HepG2 (cell line): Measurements from ENCODE around the gene VDR. TPM values are rescaled to one million over a fixed set of nuclear protein-coding genes. Genes with fewer than 3 reads are reported as not detected.

Experiments
- ATAC-seq: fragments of 200-7000 bp; cut with Tn5 transposase; 3 replicates; pipeline ENCODE4 v1.9.1; 2020; ENCODE audit warnings: mild to moderate bottlenecking, moderate library complexity
- BruUV-seq: library from RNA; stranded (reverse); fragments of 400-500 nt; replicated peaks from 2 replicates; lab custom pipeline; 2021; lab: Mats Ljungman, UMichigan
- CTCF ChIA-PET: fragments of 300-600 bp; formaldehyde crosslinking; extraction: SDS; loops from one replicate; lab custom pipeline; 2021; ENCODE audit warnings: low total read pairs, inconsistent platforms, low intra/inter-chr PET ratio; lab: Yijun Ruan, JAX
- POLR2A ChIA-PET: fragments of 350-600 bp; sonication (Branson Sonifier 250); formaldehyde crosslinking; loops from one replicate; lab custom pipeline; 2020; ENCODE audit warnings: antibody characterized with exemption, inconsistent platforms; lab: Yijun Ruan, JAX
- DNase-seq: peaks from one replicate; pipeline ENCODE4 v3.0.0-alpha.2; 2015; ENCODE audit warnings: low spot score
- FAIRE-seq: peaks from 3 replicates; lab custom pipeline; 2011; peaks lifted over from hg19 to GRCh38; lab: Jason Lieb, UNC
- H2AFZ ChIP-seq: one replicate; pipeline ENCODE4 v1.6.1; 2011; ENCODE audit warnings: low read length, inconsistent platforms
- H3K27ac ChIP-seq: fragments of 300-600 bp; 3 replicates; pipeline ENCODE4 v1.8.0; 2011; ENCODE audit warnings: mixed run types, mild to moderate bottlenecking, mixed read lengths, low read length, inconsistent platforms; ENCODE audit not compliant: insufficient read depth; ENCODE audit errors: extremely low read length
- H3K27me3 ChIP-seq, 2 experiments: fragments of 200-600 bp in 1 of 2; 2 replicates in 1 of 2; 3 replicates in 1 of 2; pipeline versions ENCODE4 v1.6.0 to v1.8.0; 2011; ENCODE audit warnings: low read length in 2 of 2, mild to moderate bottlenecking in 2 of 2, moderate library complexity in 2 of 2, inconsistent platforms in 1 of 2; ENCODE audit not compliant: insufficient read depth in 2 of 2, control insufficient read depth in 1 of 2
- H3K36me3 ChIP-seq, 2 experiments: fragments of 200-600 bp in 1 of 2; replicated peaks in 1 of 2; 2 replicates in 1 of 2; 3 replicates in 1 of 2; pipeline versions ENCODE4 v1.5.1 to v1.8.0; 2011; ENCODE audit warnings: low read length in 2 of 2, inconsistent platforms in 1 of 2; ENCODE audit not compliant: insufficient read depth in 2 of 2, control insufficient read depth in 1 of 2
- H3K4me1 ChIP-seq: 2 replicates; pipeline ENCODE4 v1.5.1; 2012; ENCODE audit warnings: low read length, inconsistent platforms; ENCODE audit not compliant: insufficient read depth
- H3K4me2 ChIP-seq: 2 replicates; pipeline ENCODE4 v1.6.0; 2011; ENCODE audit warnings: low read depth, low read length, inconsistent platforms
- H3K4me3 ChIP-seq, 3 experiments: fragments of 200-600 bp in 1 of 3; sonication (generic), shearing (Covaris generic) in 1 of 3; replicated peaks in 1 of 3; 2 replicates each; pipeline ENCODE4 v1.5.1; 2011 to 2016; ENCODE audit warnings: low read length in 3 of 3, inconsistent platforms in 2 of 3, low read depth in 2 of 3, mild to moderate bottlenecking in 2 of 3, control low read depth in 1 of 3, mixed read lengths in 1 of 3; ENCODE audit not compliant: insufficient read depth in 1 of 3
- H3K79me2 ChIP-seq: one replicate; pipeline ENCODE4 v1.6.1; 2011; ENCODE audit warnings: low read length, inconsistent platforms; ENCODE audit not compliant: insufficient read depth
- H3K9ac ChIP-seq: 2 replicates; pipeline ENCODE4 v1.6.0; 2011; ENCODE audit warnings: mild to moderate bottlenecking, low read depth, low read length, inconsistent platforms; ENCODE audit not compliant: insufficient read depth
- H3K9me3 ChIP-seq: 2 replicates; pipeline ENCODE4 v1.5.1; 2012; ENCODE audit warnings: mild to moderate bottlenecking, low read length
- H4K20me1 ChIP-seq: 2 replicates; pipeline ENCODE4 v1.6.0; 2011; ENCODE audit warnings: inconsistent platforms, mild to moderate bottlenecking, low read length, moderate library complexity; ENCODE audit not compliant: insufficient read depth
- FOSL2 ChIP-seq: sonication (generic); formaldehyde crosslinking; IDR thresholded peaks from 2 replicates; pipeline ENCODE4 v1.4.0; 2020; ENCODE audit warnings: missing genetic modification reagents
- KMT2B ChIP-seq: IDR thresholded peaks from 2 replicates; pipeline ENCODE4 v1.6.1; 2016; ENCODE audit warnings: missing genetic modification reagents, missing compliant biosample characterization
- ZNF367 ChIP-seq: sonication (generic); formaldehyde crosslinking; IDR thresholded peaks from 2 replicates; pipeline ENCODE4 v1.4.0; 2020; ENCODE audit warnings: missing genetic modification reagents, borderline replicate concordance
- ZNF691 ChIP-seq: sonication (generic); formaldehyde crosslinking; IDR thresholded peaks from 2 replicates; pipeline ENCODE4 v1.4.0; 2020; ENCODE audit warnings: missing genetic modification reagents, low read depth, mild to moderate bottlenecking, borderline replicate concordance
- WGBS: methylation state at CpG from one replicate; pipeline ENCODE4 v1.1.6; 2017; ENCODE audit warnings: low lambda C conversion rate; 5-methylcytosine and 5-hydroxymethylcytosine counted together
- in situ Hi-C: cut with HindIII; loops from 2 replicates; pipeline ENCODE4 v1.10.0; 2017; ENCODE audit warnings: low pct_unique_long_range_greater_than_20kb; ENCODE audit not compliant: extremely low pct_ligation_motif_present
- intact Hi-C: fragments of 100-400 bp; cut with micrococcal nuclease; formaldehyde crosslinking; loops from one replicate; pipeline ENCODE4 v1.10.0; 2022; ENCODE audit not compliant: unreplicated experiment
- polyA plus RNA-seq, 8 experiments: library from polyadenylated mRNA; depleted of rRNA in 3 of 8; stranded (reverse) in 7 of 8; unstranded in 1 of 8; fragments of >200 nt; fragmentation: Illumina TruSeq in 4 of 8; extraction: Trizol in 4 of 8; gene quantifications; 2 replicates each; pipeline versions ENCODE4 v1.2.1 to v1.2.3, GENCODE V29; 2011 to 2016; ENCODE audit warnings: low read depth in 4 of 8, missing spikeins in 1 of 8, mixed read lengths in 1 of 8; ENCODE audit not compliant: insufficient read depth in 1 of 8
- total RNA-seq, 5 experiments: library from RNA; depleted of rRNA; stranded (reverse); fragments of >200 nt; fragmentation: Illumina TruSeq; extraction: Trizol; gene quantifications; 2 replicates each; pipeline ENCODE4 v1.2.3, GENCODE V29; 2016; ENCODE audit warnings: low read depth in 1 of 5
- TF ChIP-seq, protein P1 (sequence below): IDR thresholded peaks from 2 replicates; pipeline ENCODE4 v1.6.1; 2016; ENCODE audit warnings: low read depth, missing genetic modification reagents, missing compliant biosample characterization
- TF ChIP-seq, protein P2 (sequence below): sonication (generic); formaldehyde crosslinking; IDR thresholded peaks from 2 replicates; pipeline ENCODE4 v1.8.0; 2022; ENCODE audit warnings: missing genetic modification reagents, low read depth, mild to moderate bottlenecking, borderline replicate concordance

The VDR gene
- total and polyA plus RNA-seq, 2 of the 13 experiments (the other 11 are each of a cell fraction or from before 2014, with no cell fraction given) = 0.08 to 0.33 TPM

- TF ChIP-seq, protein P1, sequence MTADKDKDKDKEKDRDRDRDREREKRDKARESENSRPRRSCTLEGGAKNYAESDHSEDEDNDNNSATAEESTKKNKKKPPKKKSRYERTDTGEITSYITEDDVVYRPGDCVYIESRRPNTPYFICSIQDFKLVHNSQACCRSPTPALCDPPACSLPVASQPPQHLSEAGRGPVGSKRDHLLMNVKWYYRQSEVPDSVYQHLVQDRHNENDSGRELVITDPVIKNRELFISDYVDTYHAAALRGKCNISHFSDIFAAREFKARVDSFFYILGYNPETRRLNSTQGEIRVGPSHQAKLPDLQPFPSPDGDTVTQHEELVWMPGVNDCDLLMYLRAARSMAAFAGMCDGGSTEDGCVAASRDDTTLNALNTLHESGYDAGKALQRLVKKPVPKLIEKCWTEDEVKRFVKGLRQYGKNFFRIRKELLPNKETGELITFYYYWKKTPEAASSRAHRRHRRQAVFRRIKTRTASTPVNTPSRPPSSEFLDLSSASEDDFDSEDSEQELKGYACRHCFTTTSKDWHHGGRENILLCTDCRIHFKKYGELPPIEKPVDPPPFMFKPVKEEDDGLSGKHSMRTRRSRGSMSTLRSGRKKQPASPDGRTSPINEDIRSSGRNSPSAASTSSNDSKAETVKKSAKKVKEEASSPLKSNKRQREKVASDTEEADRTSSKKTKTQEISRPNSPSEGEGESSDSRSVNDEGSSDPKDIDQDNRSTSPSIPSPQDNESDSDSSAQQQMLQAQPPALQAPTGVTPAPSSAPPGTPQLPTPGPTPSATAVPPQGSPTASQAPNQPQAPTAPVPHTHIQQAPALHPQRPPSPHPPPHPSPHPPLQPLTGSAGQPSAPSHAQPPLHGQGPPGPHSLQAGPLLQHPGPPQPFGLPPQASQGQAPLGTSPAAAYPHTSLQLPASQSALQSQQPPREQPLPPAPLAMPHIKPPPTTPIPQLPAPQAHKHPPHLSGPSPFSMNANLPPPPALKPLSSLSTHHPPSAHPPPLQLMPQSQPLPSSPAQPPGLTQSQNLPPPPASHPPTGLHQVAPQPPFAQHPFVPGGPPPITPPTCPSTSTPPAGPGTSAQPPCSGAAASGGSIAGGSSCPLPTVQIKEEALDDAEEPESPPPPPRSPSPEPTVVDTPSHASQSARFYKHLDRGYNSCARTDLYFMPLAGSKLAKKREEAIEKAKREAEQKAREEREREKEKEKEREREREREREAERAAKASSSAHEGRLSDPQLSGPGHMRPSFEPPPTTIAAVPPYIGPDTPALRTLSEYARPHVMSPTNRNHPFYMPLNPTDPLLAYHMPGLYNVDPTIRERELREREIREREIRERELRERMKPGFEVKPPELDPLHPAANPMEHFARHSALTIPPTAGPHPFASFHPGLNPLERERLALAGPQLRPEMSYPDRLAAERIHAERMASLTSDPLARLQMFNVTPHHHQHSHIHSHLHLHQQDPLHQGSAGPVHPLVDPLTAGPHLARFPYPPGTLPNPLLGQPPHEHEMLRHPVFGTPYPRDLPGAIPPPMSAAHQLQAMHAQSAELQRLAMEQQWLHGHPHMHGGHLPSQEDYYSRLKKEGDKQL (CRISPR knock-in tag) = no peak
- TF ChIP-seq ZNF367 (CRISPR knock-in tag) = no peak
- TF ChIP-seq, protein P2, sequence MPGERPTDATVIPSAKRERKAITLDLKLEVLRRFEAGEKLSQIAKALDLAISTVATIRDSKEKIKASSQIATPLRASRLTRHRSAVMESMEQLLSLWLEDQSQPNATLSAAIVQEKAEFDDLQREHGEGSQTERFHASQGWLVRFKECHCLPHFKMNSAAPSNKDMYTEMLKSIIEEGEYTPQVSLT (CRISPR knock-in tag) = no peak
Measured at GRCh38 chr12:47887529-47887928, 17.3 kb downstream of the VDR start (continued).

DNA sequence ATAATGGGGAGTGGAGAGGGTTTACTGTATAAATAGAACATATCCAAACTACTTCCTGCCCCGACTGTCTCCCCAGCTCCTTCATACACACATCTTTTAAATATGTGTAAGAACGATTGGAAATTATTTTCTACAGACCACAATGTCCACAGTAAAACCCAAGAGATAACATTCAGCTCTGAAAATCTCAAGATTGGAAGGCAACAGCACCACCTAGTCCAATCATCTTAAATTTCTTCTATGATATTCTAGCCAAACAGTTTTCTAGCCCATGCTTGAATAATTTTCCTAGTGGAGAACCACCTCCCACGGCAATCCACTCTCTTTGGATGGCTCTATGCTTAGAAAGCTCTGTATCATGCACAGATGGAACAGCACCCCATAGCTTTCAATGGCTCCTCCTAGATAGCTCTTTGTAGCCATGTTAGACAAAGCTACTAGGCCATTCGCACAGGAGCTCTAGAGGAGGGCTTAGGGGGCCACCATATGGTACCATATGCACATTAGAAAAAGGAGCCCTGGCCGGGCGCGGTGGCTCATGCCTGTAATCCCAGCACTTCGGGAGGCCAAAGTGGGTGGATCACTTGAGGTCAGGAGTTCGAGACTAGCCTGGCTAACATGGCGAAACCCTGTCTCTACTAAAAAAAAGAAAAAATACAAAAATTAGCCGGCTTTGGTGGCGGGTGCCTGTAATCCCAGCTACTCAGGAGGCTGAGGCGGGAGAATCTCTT lies 18.1 kb downstream of the VDR start:
- H3K4me3 ChIP-seq = no peak overlapping the region
- H3K4me1 ChIP-seq = peaks cover 34% of the 10 kb centered on the region
- peaks cover 0 to 19% of the 10 kb centered on the region in 2 experiments; a peak in 2 of 5 replicates for H3K27me3 ChIP-seq
- H3K79me2 ChIP-seq = no peaks in the 10 kb centered on the region
- in situ Hi-C loops (no loop called here), intact Hi-C loops (no loop called here)
- no peak for DNase-seq
- no peak for ATAC-seq
- no peaks in the 10 kb centered on the region for H3K36me3 ChIP-seq
- no peak overlapping the region for H3K4me2 ChIP-seq
- no peak overlapping the region for H3K27ac ChIP-seq
- H4K20me1 ChIP-seq = no peaks in the 10 kb centered on the region
- no peak overlapping the region for H3K9ac ChIP-seq
- WGBS = 66% methylated on average over 13 of the region's 13 CpGs
- FAIRE-seq = no peak
- POLR2A ChIA-PET = interaction anchor here (0.8 kb wide), 1 partner anchor 59 kb away, joined by 3 read pairs; no protein-coding TSS in a partner anchor
- no peaks in the 10 kb centered on the region for H3K9me3 ChIP-seq
- BruUV-seq = no TSS peak
- CTCF ChIA-PET = no interaction called here
- no peak overlapping the region for H2AFZ ChIP-seq
- TF ChIP-seq ZNF691 (CRISPR knock-in tag) (no peak), FOSL2 (no peak), KMT2B (CRISPR knock-in tag) (no peak)
